KOPT-K1 (cell line): ENCODE measurements around the gene AKAP13.
"Not testable (repeated sequence)": the region's sequence is repeated elsewhere in the genome, so short reads cannot be mapped to it uniquely, and the experiment has no call there.

Experiments
- H3K27ac ChIP-seq: fragments of 200-600 bp; sonication (generic); 2 replicates; pipeline ENCODE4 v1.5.1; 2016; ENCODE audit warnings: antibody characterized with exemption, mild to moderate bottlenecking, low read depth, low read length; ENCODE audit not compliant: poor library complexity, severe bottlenecking
- H3K36me3 ChIP-seq: fragments of 200-600 bp; sonication (generic); 2 replicates; pipeline ENCODE4 v1.5.1; 2017; ENCODE audit warnings: antibody characterized with exemption, mild to moderate bottlenecking, low read length, moderate library complexity; ENCODE audit not compliant: insufficient read depth
- H3K9me3 ChIP-seq: fragments of 200-600 bp; sonication (generic); 2 replicates; pipeline ENCODE4 v1.5.1; 2017; ENCODE audit warnings: antibody characterized with exemption, low read length, mild to moderate bottlenecking; ENCODE audit not compliant: insufficient read depth, poor library complexity, severe bottlenecking

Gene AKAP13

GRCh38 chr15:85639752-85640381 lies 259.5 kb downstream of the AKAP13 start:
- Histone ChIP-seq H3K9me3 (no peaks in the 10 kb centered on the region), H3K36me3 (no peaks in the 10 kb centered on the region; the same call in 1 of the 2 replicates), H3K27ac (no peak overlapping the region)

GRCh38 chr15:85642065-85642692 lies 261.8 kb downstream of the AKAP13 start:
- H3K9me3 ChIP-seq: no peaks in the 10 kb centered on the region
- no peak overlapping the region for H3K27ac ChIP-seq
- peaks cover 10% of the 10 kb centered on the region; the same call in 1 of the 2 replicates for H3K36me3 ChIP-seq

GRCh38 chr15:85642693-85643066 lies 262.3 kb downstream of the AKAP13 start:
- Histone ChIP-seq H3K27ac (no peak overlapping the region), H3K9me3 (no peaks in the 10 kb centered on the region), H3K36me3 (peaks cover 14% of the 10 kb centered on the region; the same call in 1 of the 2 replicates)

DNA sequence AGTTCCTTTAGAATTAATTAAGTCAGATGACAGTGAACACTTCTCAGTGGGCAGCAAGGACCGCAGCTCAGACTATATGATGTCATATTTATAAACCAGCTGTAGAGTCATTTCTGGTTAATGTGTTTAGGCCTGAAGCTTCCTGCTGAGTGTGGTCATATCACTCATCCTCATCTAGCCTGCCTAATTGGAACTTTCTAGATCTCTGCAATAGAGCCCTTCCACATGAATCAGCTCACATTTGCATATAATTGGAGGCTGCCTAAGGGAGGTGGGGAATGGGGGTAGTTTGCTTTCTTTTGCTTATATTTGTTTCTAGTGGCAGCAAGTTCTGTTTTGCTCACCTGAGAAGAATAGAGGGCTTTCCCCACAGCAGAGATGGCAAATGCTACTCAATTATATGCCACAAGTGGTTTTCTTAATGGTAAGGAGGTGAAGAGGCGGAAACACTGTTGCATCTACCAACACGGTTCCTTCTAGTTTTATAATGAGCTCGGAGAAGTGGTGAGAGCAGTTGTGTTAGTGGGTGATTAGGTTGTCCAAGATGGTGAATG lies 266.2 kb downstream of the AKAP13 start:
- Histone ChIP-seq H3K36me3 (peaks cover 14% of the 10 kb centered on the region; the same call in 1 of the 2 replicates), H3K9me3 (no peaks in the 10 kb centered on the region), H3K27ac (no peak overlapping the region)

- Histone ChIP-seq H3K9me3 (no peaks in the 10 kb centered on the region), H3K27ac (no peak overlapping the region), H3K36me3 (peaks cover 14% of the 10 kb centered on the region; the same call in 1 of the 2 replicates)
Measured at GRCh38 chr15:85649372-85649771, 269.0 kb downstream of the AKAP13 start.

DNA sequence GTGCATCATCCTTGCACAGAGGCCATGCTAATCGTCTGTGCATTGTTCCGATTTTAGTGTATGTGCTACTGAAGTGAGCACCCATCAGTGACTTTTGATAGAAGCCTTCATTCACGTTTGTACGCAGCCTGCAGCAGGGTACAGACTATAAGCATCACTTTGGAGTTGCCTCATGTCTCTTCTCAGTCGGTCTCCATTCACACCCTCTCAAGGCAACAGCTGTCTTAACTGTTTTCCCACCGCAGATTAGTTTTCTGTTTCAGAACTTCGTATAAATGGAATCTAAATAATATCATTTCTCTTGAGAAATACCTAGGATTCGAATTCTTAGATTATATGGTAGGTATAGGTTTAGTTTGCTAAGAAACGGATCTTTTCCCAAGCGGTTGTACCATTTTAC lies 271.1 kb downstream of the AKAP13 start:
- no peaks in the 10 kb centered on the region for H3K9me3 ChIP-seq
- peaks cover 10% of the 10 kb centered on the region for H3K36me3 ChIP-seq
- H3K27ac ChIP-seq: no peak overlapping the region

GRCh38 chr15:85652457-85652856 lies 272.1 kb downstream of the AKAP13 start:
- Histone ChIP-seq H3K9me3 (no peaks in the 10 kb centered on the region), H3K27ac (no peak overlapping the region), H3K36me3 (peaks cover 6% of the 10 kb centered on the region)

DNA sequence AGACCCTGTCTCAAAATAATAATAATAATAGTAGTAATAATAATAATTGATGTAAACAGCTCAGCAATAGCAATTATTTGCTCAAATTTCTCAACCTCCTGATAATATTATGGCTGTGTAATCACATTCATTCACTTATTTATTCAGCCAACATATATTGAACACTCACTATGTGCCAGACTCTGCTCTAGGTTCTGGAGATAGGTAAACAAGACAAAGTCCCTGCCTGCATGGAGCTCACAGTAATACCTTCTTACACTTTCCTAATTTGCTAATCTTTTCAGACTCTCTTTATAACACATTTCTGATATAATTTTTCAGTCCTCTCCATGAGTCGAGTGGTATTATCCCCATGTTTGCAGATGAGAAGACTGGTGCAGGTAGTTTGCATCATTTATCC lies 276.7 kb downstream of the AKAP13 start:
- Histone ChIP-seq H3K36me3 (peaks cover 5% of the 10 kb centered on the region), H3K9me3 (no peaks in the 10 kb centered on the region), H3K27ac (no peak overlapping the region)

DNA sequence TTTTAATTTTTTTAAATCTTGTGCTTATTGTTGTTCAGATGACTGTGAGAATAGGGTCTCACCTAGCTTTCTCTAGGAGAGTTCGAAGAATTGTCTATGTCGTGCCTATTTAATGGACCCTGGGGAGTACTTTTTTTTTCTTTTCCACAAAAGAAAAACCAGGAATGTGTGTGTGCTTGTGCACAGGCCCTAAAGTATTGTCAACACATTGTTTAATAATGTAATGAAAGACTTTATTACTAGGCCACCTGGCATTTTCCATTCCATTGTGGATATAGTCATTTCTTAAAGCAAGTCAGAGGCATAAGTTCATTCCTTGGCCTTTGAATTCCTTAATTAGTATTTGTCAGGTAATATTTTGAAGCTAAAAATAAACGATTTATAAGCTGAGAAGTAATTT lies 278.4 kb downstream of the AKAP13 start:
- Histone ChIP-seq H3K9me3 (no peaks in the 10 kb centered on the region), H3K36me3 (peaks cover 11% of the 10 kb centered on the region), H3K27ac (no peak overlapping the region)

- no peak overlapping the region for H3K27ac ChIP-seq
- H3K9me3 ChIP-seq: no peaks in the 10 kb centered on the region
- peaks cover 21% of the 10 kb centered on the region for H3K36me3 ChIP-seq
Measured at GRCh38 chr15:85661859-85662258, 281.5 kb downstream of the AKAP13 start.

DNA sequence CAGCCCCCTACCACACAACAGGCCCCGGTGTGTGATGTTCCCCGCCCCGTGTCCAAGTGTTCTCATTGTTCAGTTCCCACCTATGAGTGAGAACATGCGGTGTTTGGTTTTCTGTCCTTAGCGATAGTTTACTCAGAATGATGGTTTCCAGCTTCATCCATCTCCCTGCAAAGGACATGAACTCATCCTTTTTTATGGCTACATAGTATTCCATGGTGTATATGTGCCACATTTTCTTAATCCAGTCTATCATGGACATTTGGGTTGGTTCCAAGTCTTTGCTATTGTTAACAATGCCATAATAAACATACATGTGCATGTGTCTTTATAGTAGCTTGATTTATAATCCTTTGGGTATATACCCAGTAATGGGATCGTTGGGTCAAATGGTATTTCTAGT lies 285.3 kb downstream of the AKAP13 start:
- peaks cover 26% of the 10 kb centered on the region for H3K36me3 ChIP-seq
- H3K27ac ChIP-seq, H3K9me3 ChIP-seq: not testable (repeated sequence)

DNA sequence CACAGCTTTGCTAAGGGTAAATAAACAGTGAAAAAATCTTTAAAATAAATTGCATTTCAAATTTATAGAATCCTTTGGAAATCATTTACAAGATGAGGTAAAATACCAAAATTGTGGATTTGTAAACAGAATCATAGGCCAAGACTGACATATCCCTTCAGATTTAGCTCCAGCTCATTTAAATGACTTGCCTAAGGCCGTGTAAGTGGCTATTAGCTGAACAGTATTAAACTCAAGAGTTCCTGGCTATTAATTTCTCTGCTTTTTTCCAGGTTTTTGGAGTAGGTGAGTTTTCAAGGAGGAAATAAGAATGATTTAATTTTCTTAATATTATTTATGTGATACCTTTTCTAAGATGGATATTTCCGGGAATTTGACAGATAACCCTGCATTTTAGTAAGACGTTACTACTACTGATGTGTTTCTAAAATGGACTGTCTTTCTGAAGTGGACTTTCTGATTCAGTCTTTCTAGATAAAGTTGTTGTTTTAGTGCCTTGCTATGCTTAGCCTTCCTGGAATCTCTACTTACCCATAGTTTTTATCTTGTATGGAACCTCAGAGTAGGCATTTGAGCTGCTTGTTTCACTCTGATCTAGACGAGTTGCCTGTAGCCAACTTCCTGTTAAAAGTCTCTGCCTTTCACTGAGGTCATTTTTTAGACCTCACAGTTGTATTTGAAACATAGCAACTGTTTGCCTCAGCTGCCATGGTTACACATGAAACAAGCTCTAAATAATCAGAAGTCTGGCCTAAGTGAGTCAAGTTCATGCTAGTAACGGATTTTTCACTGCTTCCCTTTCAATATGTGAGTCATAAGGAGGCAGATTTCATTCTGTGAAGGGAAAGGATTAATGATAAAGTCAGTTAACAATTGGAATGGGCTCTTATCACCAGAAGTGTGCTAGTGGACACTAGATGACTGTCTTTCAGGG lies 287.4 kb downstream of the AKAP13 start:
- H3K27ac ChIP-seq: peak overlapping the region; percentile 39
- H3K36me3 ChIP-seq: peaks cover 37% of the 10 kb centered on the region
- no peaks in the 10 kb centered on the region for H3K9me3 ChIP-seq

GRCh38 chr15:85671156-85671555 lies 290.8 kb downstream of the AKAP13 start:
- Histone ChIP-seq H3K27ac (no peak overlapping the region), H3K36me3 (peaks cover 21% of the 10 kb centered on the region; the same call in 1 of the 2 replicates)

GRCh38 chr15:85672332-85673084 lies 292.1 kb downstream of the AKAP13 start:
- peaks cover 31% of the 10 kb centered on the region; the same call in 1 of the 2 replicates for H3K36me3 ChIP-seq
- no peak overlapping the region for H3K27ac ChIP-seq
- H3K9me3 ChIP-seq: no peaks in the 10 kb centered on the region

More at GRCh38 chr15:85671156-85671555, 290.8 kb downstream of the AKAP13 start:
- no peaks in the 10 kb centered on the region for H3K9me3 ChIP-seq
